OCI-LY1 (cell line): ENCODE measurements around the gene PRSS22.

Experiments
- CTCF ChIP-seq: fragments of 200-600 bp; sonication (generic), shearing (Covaris generic); IDR thresholded peaks from 2 replicates; pipeline ENCODE4 v1.5.1; 2017; ENCODE audit warnings: mild to moderate bottlenecking, antibody characterized with exemption, low read length, moderate library complexity, mixed read lengths
- EZH2 ChIP-seq: fragments of 200-600 bp; sonication (generic), shearing (Covaris generic); IDR thresholded peaks from 2 replicates; pipeline ENCODE4 v1.8.0; 2017; ENCODE audit warnings: borderline replicate concordance, mixed run types, mild to moderate bottlenecking, antibody characterized with exemption, low read length, moderate library complexity, mixed read lengths

- TF ChIP-seq CTCF (peak; percentile 68), EZH2 (no peak)
These were observed 15.5 kb downstream of the PRSS22 start for GRCh38 chr16:2842340-2843000.
